GM21367 (cell line): Measurements from ENCODE around the gene MPG.
"Not testable (repeated sequence)": the region's sequence is repeated elsewhere in the genome, so short reads cannot be mapped to it uniquely, and the experiment has no call there.

Source experiments
- ATAC-seq: cut with Tn5 transposase; IDR thresholded peaks from one replicate; pipeline ENCODE4 v1.9.1; 2021; ENCODE audit not compliant: unreplicated experiment

MPG gene

GRCh38 chr16:112153-112840 is 34.3 kb downstream of the MPG start:
- ATAC-seq, result no peak

- ATAC-seq, result no peak
Measured at GRCh38 chr16:114327-114726, 36.3 kb downstream of the MPG start.

- no peak for ATAC-seq
Measured at GRCh38 chr16:116015-116414, 38.0 kb downstream of the MPG start.

GRCh38 chr16:117379-118365 is 39.6 kb downstream of the MPG start:
- ATAC-seq, result peak; percentile 45

- ATAC-seq, result no peak
Measured at GRCh38 chr16:118857-119256, 40.8 kb downstream of the MPG start.

GRCh38 chr16:119295-119694 is 41.3 kb downstream of the MPG start:
- no peak for ATAC-seq

- ATAC-seq, result no peak
Measured at GRCh38 chr16:119835-120491, 41.9 kb downstream of the MPG start.

GRCh38 chr16:120756-121155 is 42.7 kb downstream of the MPG start:
- no peak for ATAC-seq

GRCh38 chr16:122361-122760 is 44.3 kb downstream of the MPG start:
- no peak for ATAC-seq

GRCh38 chr16:123558-124350 is 45.7 kb downstream of the MPG start:
- ATAC-seq, result not testable (repeated sequence)

- ATAC-seq, result no peak
Measured at GRCh38 chr16:125011-125410, 47.0 kb downstream of the MPG start.

GRCh38 chr16:129075-129474 is 51.0 kb downstream of the MPG start:
- ATAC-seq, result no peak

GRCh38 chr16:130533-131173 is 52.6 kb downstream of the MPG start:
- ATAC-seq, result no peak

GRCh38 chr16:132120-132519 is 54.1 kb downstream of the MPG start:
- ATAC-seq, result no peak

GRCh38 chr16:133716-134115 is 55.7 kb downstream of the MPG start:
- no peak for ATAC-seq
